IMR-90 (cell line): Measurements from ENCODE around the gene TMEM221.

ENCODE experiments used
- CHD1 ChIP-seq: IDR thresholded peaks from 2 replicates; pipeline ENCODE4 v1.6.1; 2012; ENCODE audit warnings: low read depth, low read length, improper control_type of control experiment
- MAZ ChIP-seq: IDR thresholded peaks from 2 replicates; pipeline ENCODE4 v1.6.1; 2012; ENCODE audit warnings: low read depth, mild to moderate bottlenecking, low read length, improper control_type of control experiment, moderate library complexity, borderline replicate concordance
- POLR2A ChIP-seq: IDR thresholded peaks from 2 replicates; pipeline ENCODE4 v1.6.1; 2012; ENCODE audit warnings: mild to moderate bottlenecking, low read depth, low read length
- RCOR1 ChIP-seq: IDR thresholded peaks from 2 replicates; pipeline ENCODE4 v1.6.1; 2012; ENCODE audit warnings: mild to moderate bottlenecking, low read length, improper control_type of control experiment; ENCODE audit not compliant: insufficient replicate concordance
- RFX5 ChIP-seq: IDR thresholded peaks from 2 replicates; pipeline ENCODE4 v1.8.0; 2012; ENCODE audit warnings: low read depth, mild to moderate bottlenecking, low read length, moderate library complexity
- TF ChIP-seq, protein P1 (sequence below): conservative IDR thresholded peaks from 2 replicates; pipeline ENCODE4 v1.5.1; 2012; ENCODE audit warnings: mild to moderate bottlenecking, low read depth, low read length, improper control_type of control experiment

DNA sequence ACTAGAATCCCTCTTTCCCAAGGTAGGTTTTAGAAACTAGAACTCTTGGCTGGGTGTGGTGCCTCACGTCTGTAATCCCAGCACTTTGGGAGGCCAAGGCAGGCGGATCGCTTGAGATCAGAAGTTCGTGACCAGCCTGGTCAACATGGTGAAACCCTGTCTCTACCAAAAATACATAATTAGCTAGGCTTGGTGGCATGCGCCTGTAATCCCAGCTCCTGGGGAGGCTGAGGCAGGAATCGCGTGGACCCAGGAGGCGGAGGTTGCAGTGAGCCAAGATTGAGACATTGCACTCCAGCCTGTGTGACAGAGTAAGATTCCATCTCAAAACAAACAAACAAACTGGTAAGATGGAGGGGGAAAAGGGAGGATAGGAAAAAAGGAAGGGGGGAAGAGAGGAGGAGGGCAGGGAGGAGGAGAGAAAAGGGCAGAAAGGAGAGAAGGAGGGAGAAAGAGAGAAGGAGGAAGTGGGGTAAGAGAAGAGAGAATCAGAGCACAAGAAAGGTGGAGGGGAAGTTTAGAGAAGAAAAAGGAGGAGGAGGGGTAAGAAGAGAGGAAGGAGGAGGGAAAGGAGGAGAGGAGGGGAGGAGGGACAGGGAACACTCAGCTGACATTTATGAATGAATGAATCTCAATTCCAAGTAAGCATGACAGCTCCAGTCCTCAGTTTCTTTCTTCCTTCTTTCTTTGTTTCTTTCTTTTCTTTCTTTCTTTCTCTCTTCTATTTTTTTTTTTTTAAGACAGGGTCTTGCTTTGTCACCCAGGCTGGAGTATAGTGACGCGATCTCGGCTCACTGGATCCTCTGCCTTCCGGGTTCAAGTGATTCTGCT lies 19.2 kb upstream of the TMEM221 start:
- TF ChIP-seq MAZ (no peak), POLR2A (no peak), RCOR1 (no peak), CHD1 (no peak), RFX5 (no peak)
- TF ChIP-seq, protein P1, sequence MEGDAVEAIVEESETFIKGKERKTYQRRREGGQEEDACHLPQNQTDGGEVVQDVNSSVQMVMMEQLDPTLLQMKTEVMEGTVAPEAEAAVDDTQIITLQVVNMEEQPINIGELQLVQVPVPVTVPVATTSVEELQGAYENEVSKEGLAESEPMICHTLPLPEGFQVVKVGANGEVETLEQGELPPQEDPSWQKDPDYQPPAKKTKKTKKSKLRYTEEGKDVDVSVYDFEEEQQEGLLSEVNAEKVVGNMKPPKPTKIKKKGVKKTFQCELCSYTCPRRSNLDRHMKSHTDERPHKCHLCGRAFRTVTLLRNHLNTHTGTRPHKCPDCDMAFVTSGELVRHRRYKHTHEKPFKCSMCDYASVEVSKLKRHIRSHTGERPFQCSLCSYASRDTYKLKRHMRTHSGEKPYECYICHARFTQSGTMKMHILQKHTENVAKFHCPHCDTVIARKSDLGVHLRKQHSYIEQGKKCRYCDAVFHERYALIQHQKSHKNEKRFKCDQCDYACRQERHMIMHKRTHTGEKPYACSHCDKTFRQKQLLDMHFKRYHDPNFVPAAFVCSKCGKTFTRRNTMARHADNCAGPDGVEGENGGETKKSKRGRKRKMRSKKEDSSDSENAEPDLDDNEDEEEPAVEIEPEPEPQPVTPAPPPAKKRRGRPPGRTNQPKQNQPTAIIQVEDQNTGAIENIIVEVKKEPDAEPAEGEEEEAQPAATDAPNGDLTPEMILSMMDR, result no peak
